Stomach smooth muscle (tissue), 2 donors: ENCODE data around the gene SLC39A9.
"Not testable (repeated sequence)": the region's sequence is repeated elsewhere in the genome, so short reads cannot be mapped to it uniquely, and the experiment has no call there.

Experiments used
- H3K27ac ChIP-seq: one replicate; pipeline ENCODE4 v1.7.0; 2013; ENCODE audit warnings: mild to moderate bottlenecking, low read length, inconsistent platforms
- H3K27me3 ChIP-seq, 2 donors: one replicate each; pipeline ENCODE4 v1.7.0; 2013; ENCODE audit warnings: low read length in 2 of 2; ENCODE audit not compliant: insufficient read depth in 2 of 2, control insufficient read depth in 1 of 2
- H3K36me3 ChIP-seq, 2 donors: one replicate each; pipeline ENCODE4 v1.7.0; 2013; ENCODE audit warnings: low read length in 2 of 2; ENCODE audit not compliant: control insufficient read depth in 2 of 2, insufficient read depth in 2 of 2
- H3K4me1 ChIP-seq: one replicate; pipeline ENCODE4 v1.7.0; 2013; ENCODE audit warnings: low read length; ENCODE audit not compliant: control insufficient read depth, insufficient read depth
- H3K4me3 ChIP-seq, 2 donors: one replicate each; pipeline ENCODE4 v1.7.0; 2013; ENCODE audit warnings: low read length in 2 of 2
- H3K9ac ChIP-seq, 2 donors: one replicate each; pipeline ENCODE4 v1.7.0; 2013; ENCODE audit warnings: low read length in 2 of 2, mild to moderate bottlenecking in 1 of 2
- H3K9me3 ChIP-seq, 2 donors: one replicate each; pipeline ENCODE4 v1.7.0; 2013; ENCODE audit warnings: low read length in 2 of 2; ENCODE audit not compliant: control insufficient read depth in 2 of 2
- donor health status: healthy.
- donor health status: Pancreatic carcinoma.

SLC39A9 gene

DNA sequence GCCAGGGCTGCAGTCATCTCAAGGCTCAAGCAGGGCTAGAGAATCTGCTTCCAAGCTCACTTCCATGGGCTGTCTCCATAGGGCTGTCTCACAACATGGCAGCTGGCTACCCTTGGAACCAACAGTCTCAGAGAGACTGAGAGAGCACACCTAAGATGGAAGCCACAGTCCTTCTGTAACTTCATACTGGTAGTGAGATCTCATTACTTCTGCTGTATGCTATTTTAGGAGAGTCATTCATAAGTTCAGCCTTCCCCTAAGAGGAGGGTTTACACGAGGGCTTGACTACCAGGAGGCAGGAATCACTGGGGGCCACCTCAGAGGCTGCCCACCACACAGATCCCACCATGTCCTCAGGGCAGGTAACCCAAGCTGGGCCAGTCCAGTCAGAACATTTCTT, 30.1 kb upstream of the SLC39A9 start:
- H3K9me3 ChIP-seq = no peaks in the 10 kb centered on the region
- no peaks in the 10 kb centered on the region for H3K27me3 ChIP-seq

DNA sequence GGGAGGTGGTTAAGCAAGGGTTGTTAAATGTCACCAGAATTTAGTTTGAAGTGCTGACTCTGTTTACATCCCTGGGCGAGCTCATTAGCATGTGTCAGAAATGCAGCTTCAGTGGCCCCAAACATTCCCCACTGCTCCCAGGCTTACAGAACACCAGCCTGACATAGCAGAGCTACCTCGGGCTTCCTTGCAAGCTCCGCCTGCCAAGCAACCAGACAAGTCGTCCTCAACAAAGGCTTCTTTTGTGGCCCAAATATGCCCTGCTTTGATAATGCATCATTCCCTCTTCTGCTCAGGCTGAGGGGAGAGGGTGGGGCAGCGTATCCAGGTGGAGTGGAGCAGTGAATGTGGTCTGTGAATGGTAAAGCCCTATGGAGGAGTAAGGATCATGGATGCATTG, 28.4 kb upstream of the SLC39A9 start:
- H3K27ac ChIP-seq = no peak overlapping the region
- H3K27me3 ChIP-seq = no peaks in the 10 kb centered on the region
- H3K9me3 ChIP-seq = no peaks in the 10 kb centered on the region
- peaks cover 0 to 6% of the 10 kb centered on the region in 2 donors for H3K36me3 ChIP-seq
- no peak overlapping the region for H3K4me3 ChIP-seq
- no peak overlapping the region for H3K9ac ChIP-seq
- no peaks in the 10 kb centered on the region for H3K4me1 ChIP-seq

More for the DNA sequence above, 30.1 kb upstream of the SLC39A9 start:
- Histone ChIP-seq H3K9ac (no peak overlapping the region), H3K36me3 (peaks cover 0 to 2% of the 10 kb centered on the region in 2 donors), H3K4me3 (no peak overlapping the region), H3K27ac (no peak overlapping the region), H3K4me1 (no peaks in the 10 kb centered on the region)

DNA sequence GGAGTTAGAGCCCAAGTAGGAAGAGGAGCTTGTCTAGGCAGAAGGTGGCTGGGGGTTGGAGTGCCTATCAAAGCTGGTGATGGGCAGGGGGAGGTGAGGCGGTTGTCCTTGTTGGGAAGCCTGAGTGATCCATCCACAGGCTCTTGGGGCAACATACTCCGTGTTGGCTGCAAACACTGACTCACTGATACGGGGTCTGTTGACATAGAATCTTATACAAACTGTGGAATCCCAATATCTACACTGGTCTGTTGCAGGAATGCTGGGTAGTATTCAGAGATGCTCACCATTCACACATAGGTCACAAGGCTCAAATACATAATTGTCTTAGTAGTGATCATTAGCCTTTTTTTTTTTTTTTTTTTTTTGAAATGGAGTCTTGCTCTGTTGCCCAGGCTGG, 26.3 kb upstream of the SLC39A9 start:
- no peak overlapping the region for H3K27ac ChIP-seq
- no peak overlapping the region for H3K4me3 ChIP-seq
- no peaks in the 10 kb centered on the region for H3K27me3 ChIP-seq
- H3K9me3 ChIP-seq = no peaks in the 10 kb centered on the region
- no peaks in the 10 kb centered on the region for H3K4me1 ChIP-seq
- no peak overlapping the region for H3K9ac ChIP-seq
- H3K36me3 ChIP-seq = peaks cover 10 to 16% of the 10 kb centered on the region in 2 donors

DNA sequence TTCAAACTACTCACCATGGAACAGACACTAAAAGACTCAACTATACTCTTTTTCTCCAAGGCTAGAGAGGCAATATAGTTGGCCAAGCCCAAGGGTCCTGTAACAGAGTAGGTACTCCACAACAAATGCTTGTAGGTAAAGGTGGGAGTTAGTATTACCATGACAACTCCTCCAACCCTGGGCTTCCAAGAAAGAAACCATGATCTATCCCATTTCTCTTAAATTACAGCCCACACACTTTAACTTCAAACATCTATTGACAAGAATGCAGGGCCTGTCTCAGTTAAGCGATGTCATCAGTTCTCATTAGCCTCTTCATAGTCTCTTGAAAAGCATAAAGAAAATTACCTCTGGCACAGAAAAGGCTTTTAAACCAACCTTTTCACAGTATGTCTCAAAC, 25.4 kb upstream of the SLC39A9 start:
- Histone ChIP-seq H3K27me3 (no peaks in the 10 kb centered on the region), H3K27ac (no peak overlapping the region), H3K36me3 (peaks cover 10 to 16% of the 10 kb centered on the region in 2 donors), H3K4me1 (no peaks in the 10 kb centered on the region), H3K9me3 (no peaks in the 10 kb centered on the region), H3K9ac (no peak overlapping the region), H3K4me3 (no peak overlapping the region)

DNA sequence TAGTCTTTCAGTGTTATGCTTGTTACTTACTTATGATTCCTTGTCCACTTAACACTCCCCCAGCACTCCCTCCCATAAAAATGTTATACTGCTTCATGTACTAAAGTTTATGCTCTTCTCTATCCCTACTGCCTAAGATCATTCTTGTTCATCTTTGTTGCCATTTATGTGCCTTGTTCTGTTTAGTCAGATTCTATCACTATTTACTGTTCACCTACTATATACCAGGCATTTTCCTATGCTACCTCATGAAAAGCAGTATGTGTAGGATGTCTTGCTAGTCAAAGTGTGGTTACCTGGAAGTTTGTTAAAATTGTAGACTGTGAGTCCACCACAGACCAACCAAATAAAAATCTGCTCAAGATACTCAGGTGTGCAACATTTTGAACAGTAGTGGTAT, 24.3 kb upstream of the SLC39A9 start:
- H3K4me1 ChIP-seq = no peaks in the 10 kb centered on the region
- H3K36me3 ChIP-seq = peaks cover 10 to 16% of the 10 kb centered on the region in 2 donors
- H3K9ac ChIP-seq = no peak overlapping the region
- no peaks in the 10 kb centered on the region for H3K27me3 ChIP-seq
- no peak overlapping the region for H3K27ac ChIP-seq
- no peak overlapping the region for H3K4me3 ChIP-seq
- H3K9me3 ChIP-seq = no peaks in the 10 kb centered on the region

DNA sequence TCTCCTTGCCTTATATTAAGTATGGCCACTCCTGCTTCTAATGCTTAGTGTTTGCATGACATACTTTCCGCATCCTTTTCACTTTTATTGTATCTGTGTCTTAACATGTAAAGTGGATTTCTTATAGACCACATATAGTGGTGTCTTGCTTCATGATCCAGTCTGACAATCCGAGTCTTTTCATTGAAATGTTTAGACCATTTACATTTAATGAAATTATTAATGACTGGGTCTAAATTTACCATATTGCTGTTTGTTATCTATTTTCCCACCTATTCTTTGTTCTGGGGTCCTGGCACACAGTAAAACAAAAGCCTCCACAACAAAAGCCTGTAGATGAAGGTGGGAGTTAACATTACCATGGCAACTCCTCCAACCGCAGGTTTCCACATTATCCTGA, 23.3 kb upstream of the SLC39A9 start:
- Histone ChIP-seq H3K36me3 (peaks cover 16 to 19% of the 10 kb centered on the region in 2 donors), H3K9ac (no peak overlapping the region), H3K4me3 (no peak overlapping the region), H3K9me3 (no peaks in the 10 kb centered on the region), H3K27ac (no peak overlapping the region), H3K27me3 (no peaks in the 10 kb centered on the region), H3K4me1 (no peaks in the 10 kb centered on the region)

DNA sequence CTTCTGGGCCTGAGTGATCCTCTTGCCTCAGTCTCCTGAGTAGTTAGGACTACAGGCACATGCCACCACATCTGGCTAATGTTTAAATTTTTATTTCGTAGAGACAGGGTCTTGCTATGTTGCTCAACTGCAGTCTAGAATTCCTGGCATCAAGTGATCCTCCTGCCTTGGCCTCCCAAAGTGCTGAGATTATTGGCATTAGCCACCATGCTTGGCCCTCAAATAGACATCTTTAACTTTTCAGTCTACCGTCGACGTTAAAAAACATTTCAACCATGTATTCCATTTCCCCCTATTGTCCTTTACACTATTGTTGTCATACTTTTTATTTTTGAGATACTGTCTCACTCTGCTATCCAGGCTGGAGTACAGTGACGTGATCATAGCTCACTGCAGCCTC, 22.8 kb upstream of the SLC39A9 start:
- no peaks in the 10 kb centered on the region for H3K9me3 ChIP-seq
- H3K9ac ChIP-seq = no peak overlapping the region
- H3K4me1 ChIP-seq = no peaks in the 10 kb centered on the region
- peaks cover 16 to 21% of the 10 kb centered on the region in 2 donors for H3K36me3 ChIP-seq
- no peaks in the 10 kb centered on the region for H3K27me3 ChIP-seq
- no peak overlapping the region for H3K27ac ChIP-seq
- H3K4me3 ChIP-seq = no peak overlapping the region

DNA sequence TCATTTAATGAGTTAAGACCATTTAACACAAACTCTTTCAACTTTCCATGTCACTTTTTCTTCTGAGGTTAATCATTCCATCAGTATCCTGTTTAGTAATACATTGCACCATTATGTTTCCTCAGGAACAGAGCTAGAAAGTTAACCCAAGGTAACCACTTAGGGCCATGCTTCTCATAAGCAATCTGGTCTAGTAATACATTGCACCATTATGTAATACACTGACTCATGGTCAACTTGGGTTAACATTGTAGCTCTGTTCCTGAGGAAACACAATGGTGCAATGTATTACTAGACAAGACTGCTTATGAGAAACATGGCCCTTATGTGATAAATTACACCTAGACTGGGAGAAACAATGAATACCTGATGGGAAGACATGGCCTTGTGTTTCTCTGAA, 22.1 kb upstream of the SLC39A9 start:
- Histone ChIP-seq H3K27me3 (no peaks in the 10 kb centered on the region), H3K9me3 (no peaks in the 10 kb centered on the region), H3K27ac (no peak overlapping the region), H3K4me3 (no peak overlapping the region), H3K36me3 (peaks cover 16 to 21% of the 10 kb centered on the region in 2 donors), H3K4me1 (no peaks in the 10 kb centered on the region), H3K9ac (no peak overlapping the region)

DNA sequence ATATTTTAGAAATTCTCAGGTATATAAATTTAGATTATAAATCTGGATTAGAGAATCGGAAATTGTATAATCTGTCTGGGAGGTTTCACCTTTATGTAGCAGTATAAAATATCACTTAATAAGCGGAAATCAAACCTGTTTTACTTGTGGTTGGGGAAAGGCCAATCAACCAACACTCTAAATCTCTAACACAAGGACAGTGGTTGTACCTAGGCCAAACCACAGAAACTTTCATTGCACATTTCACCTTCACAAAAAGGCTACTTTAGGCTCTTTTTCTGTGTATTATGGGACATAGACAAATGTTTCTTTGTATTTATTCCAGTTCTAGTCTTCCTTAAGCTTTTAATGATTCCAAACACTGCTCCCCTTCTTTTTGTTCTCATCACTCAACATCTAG, 20.2 kb upstream of the SLC39A9 start:
- Histone ChIP-seq H3K4me3 (no peak overlapping the region), H3K4me1 (no peaks in the 10 kb centered on the region), H3K27me3 (no peaks in the 10 kb centered on the region), H3K9ac (no peak overlapping the region), H3K9me3 (no peaks in the 10 kb centered on the region), H3K36me3 (peaks cover 16 to 19% of the 10 kb centered on the region in 2 donors), H3K27ac (no peak overlapping the region)

DNA sequence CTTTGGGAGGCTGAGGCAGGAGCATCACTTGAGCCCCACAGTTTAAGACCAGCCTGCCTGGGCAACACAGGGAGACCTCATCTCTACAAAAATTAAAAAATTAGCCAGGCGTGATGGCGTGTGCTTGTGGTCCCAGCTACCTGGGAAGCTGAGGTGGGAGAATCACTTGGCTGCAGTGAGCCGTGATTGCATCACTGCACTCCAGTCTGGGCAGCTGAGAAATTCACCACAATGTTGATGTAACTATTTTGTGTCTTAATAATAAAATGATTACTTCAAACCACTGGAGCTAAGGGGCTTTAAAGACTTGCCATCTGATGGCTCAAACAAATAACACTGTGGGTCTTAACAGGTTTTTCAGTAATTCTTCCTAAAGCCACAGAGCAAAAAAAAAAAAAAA, 11.2 kb upstream of the SLC39A9 start:
- no peak overlapping the region for H3K27ac ChIP-seq
- no peaks in the 10 kb centered on the region for H3K27me3 ChIP-seq
- H3K9ac ChIP-seq = no peak overlapping the region
- no peak overlapping the region for H3K4me3 ChIP-seq
- H3K4me1 ChIP-seq = no peaks in the 10 kb centered on the region
- H3K36me3 ChIP-seq = peaks cover 22 to 23% of the 10 kb centered on the region in 2 donors
- H3K9me3 ChIP-seq = no peaks in the 10 kb centered on the region

DNA sequence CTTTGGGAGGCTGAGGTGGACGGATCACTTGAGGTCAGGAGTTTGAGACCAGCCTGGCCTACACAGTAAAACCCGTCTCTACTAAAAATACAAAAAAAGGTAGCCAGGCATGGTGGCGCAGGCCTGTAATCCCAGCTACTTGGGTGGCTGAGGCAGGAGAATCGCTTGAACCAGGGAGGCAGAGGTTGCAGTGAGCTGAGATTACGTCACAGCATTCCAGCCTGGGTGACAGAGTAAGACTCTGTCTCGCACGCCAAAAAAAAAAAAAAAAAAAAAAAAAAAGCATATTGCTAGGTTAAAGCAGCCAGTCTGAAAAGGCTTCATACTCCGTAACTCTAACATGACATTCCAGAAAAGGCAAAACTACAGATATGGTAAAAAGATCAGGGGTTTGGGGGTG, 7.1 kb upstream of the SLC39A9 start:
- H3K9me3 ChIP-seq, H3K4me3 ChIP-seq, H3K27me3 ChIP-seq, H3K27ac ChIP-seq, H3K4me1 ChIP-seq, H3K9ac ChIP-seq: not testable (repeated sequence)
- peaks cover 36 to 38% of the 10 kb centered on the region in 2 donors for H3K36me3 ChIP-seq
